Activated naive CD8-positive, alpha-beta T cell (primary cell): ENCODE measurements around the gene PBX4.

Experiments
- H3K27ac Mint-ChIP-seq: one replicate; pipeline ENCODE4 v1.8.0; 2021; ENCODE audit warnings: mixed read lengths
- H3K27me3 Mint-ChIP-seq: one replicate; pipeline ENCODE4 v1.8.0; 2021; ENCODE audit warnings: mixed read lengths
- H3K36me3 Mint-ChIP-seq: one replicate; pipeline ENCODE4 v1.8.0; 2021; ENCODE audit warnings: mixed read lengths
- H3K4me1 Mint-ChIP-seq: one replicate; pipeline ENCODE4 v1.8.0; 2021; ENCODE audit warnings: low read depth, mixed read lengths
- H3K4me3 Mint-ChIP-seq: one replicate; pipeline ENCODE4 v1.8.0; 2021; ENCODE audit warnings: mild to moderate bottlenecking, mixed read lengths
- H3K9me3 Mint-ChIP-seq: one replicate; pipeline ENCODE4 v1.8.0; 2021; ENCODE audit warnings: low read depth, mixed read lengths

PBX4 gene

DNA sequence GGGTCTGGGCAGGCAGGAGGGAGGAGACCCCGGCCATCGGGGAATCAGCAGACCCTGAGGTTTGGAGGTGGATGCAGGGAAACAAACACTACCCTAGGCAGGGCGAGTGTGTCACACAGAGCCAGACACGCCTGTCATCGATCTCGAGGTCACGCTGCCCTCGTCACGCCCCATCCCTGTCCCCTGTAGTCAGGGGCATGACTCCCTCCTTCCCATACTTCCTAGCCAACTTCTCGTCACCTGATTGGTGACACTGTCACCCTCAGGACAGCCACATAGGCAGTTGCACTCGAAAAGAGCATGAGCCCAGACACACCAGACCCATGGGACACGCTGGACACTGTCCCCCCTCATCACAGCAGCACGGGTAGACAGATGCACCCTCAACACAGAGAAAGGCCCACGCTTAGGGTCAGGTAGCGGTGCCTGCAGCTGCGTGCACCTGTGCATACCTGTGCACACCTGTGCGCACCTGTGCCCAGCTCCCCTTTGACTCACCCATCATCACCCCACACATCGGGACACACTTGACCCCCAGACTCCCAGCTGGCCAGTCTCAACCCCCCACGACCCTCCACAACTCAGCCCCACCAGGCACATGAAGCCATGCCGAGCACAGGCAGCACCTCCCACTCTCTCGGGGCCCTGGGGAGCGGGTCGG lies 68.6 kb downstream of the PBX4 start:
- Mint-ChIP-seq H3K4me3 (no peak overlapping the region), H3K27ac (no peak overlapping the region)

GRCh38 chr19:19548915-19549759 lies 69.3 kb downstream of the PBX4 start:
- Mint-ChIP-seq H3K9me3 (no peaks in the 10 kb centered on the region), H3K4me1 (no peaks in the 10 kb centered on the region), H3K27ac (no peak overlapping the region), H3K4me3 (no peak overlapping the region), H3K36me3 (no peaks in the 10 kb centered on the region), H3K27me3 (no peaks in the 10 kb centered on the region)

More for the DNA sequence above, 68.6 kb downstream of the PBX4 start:
- no peaks in the 10 kb centered on the region for H3K36me3 Mint-ChIP-seq
- no peaks in the 10 kb centered on the region for H3K27me3 Mint-ChIP-seq
- peaks cover 1% of the 10 kb centered on the region for H3K4me1 Mint-ChIP-seq
- H3K9me3 Mint-ChIP-seq: no peaks in the 10 kb centered on the region

DNA sequence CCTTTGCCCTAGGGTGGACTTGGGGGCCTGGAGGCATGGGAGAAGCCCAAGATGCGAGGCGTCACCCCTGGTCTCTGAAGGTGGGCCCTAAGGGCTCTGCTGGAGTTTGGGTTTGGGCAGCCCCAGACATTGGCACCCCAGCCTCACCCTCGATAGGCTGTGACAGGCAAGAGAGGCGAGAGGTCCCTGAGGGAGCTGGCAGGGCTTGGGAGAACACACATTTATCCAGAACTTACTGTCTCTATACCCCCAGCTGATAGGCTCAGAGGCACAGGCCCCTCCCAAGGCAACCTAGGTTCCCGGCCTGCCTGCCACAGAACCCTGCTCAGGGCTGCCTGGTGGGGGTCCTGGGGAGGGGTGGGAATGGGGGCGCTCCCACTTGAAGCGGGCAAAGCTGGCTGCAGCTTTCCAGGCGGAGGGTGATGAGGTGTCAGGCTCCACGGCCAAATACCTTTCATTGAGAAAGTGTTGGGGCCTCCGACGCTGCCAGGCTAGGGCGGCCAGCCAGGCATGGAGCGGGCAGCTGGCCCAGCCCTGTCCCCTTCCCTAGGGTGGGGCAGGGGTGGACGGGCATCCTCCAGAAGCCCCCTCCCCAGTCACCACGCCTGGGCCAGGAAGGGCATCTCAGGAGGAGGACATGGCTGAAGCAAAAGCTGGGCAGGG lies 70.7 kb downstream of the PBX4 start:
- H3K9me3 Mint-ChIP-seq: no peaks in the 10 kb centered on the region
- H3K27ac Mint-ChIP-seq: no peak overlapping the region
- no peaks in the 10 kb centered on the region for H3K36me3 Mint-ChIP-seq
- H3K4me3 Mint-ChIP-seq: no peak overlapping the region
- no peaks in the 10 kb centered on the region for H3K4me1 Mint-ChIP-seq
- no peaks in the 10 kb centered on the region for H3K27me3 Mint-ChIP-seq

DNA sequence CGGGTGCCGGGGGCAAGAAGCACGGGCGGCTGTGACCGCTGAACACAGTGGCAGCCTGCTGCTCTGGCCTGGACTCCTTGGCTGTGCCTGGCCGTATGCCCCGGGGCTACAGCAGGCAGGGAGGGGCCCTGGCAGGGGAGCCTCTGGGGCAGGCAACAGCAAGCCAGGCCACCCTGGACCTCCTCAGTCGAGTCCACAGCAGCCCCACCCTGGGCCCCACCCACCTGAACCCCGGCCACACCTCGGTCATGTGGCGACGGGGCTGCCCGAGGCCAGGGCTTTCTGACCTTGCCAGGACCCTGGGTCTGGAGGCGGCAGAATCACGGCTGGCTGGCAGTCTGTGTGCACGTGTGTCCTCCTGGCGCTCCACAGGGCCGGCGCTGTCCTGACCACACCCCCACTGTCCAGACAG lies 71.7 kb downstream of the PBX4 start:
- no peak overlapping the region for H3K4me3 Mint-ChIP-seq
- H3K9me3 Mint-ChIP-seq: no peaks in the 10 kb centered on the region
- H3K27ac Mint-ChIP-seq: no peak overlapping the region
- no peaks in the 10 kb centered on the region for H3K27me3 Mint-ChIP-seq
- H3K36me3 Mint-ChIP-seq: no peaks in the 10 kb centered on the region
- peaks cover 7% of the 10 kb centered on the region for H3K4me1 Mint-ChIP-seq

GRCh38 chr19:19545707-19546106 lies 72.8 kb downstream of the PBX4 start:
- no peaks in the 10 kb centered on the region for H3K9me3 Mint-ChIP-seq
- no peak overlapping the region for H3K27ac Mint-ChIP-seq
- H3K4me3 Mint-ChIP-seq: no peak overlapping the region
- peaks cover 12% of the 10 kb centered on the region for H3K4me1 Mint-ChIP-seq
- no peaks in the 10 kb centered on the region for H3K36me3 Mint-ChIP-seq
- no peaks in the 10 kb centered on the region for H3K27me3 Mint-ChIP-seq

DNA sequence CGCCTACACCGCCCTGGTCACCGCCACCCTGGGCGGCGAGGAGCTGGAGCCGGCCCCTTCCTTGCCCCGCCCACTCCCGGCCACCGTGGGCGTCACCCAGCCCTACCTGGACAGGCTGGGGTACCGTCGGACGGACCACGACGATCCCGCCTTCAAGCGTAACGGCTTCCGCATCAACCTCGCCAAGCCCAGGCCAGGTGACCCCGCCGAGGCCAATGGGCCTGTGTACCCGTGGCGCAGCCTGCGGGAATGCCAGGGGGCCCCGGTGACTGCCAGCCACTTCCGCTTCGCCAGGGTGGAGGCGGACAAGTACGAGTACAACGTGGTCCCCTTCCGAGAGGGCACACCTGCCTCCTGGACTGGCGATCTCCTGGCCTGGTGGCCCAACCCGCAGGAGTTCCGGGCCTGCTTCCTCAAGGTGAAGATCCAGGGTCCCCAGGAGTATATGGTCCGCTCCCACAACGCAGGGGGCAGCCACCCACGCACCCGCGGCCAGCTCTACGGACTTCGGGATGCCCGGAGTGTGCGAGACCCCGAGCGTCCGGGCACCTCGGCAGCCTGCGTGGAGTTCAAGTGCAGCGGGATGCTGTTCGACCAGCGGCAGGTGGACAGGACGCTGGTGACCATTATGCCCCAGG lies 73.4 kb downstream of the PBX4 start:
- Mint-ChIP-seq H3K27me3 (no peaks in the 10 kb centered on the region), H3K27ac (no peak overlapping the region), H3K9me3 (no peaks in the 10 kb centered on the region), H3K36me3 (no peaks in the 10 kb centered on the region), H3K4me1 (peaks cover 14% of the 10 kb centered on the region), H3K4me3 (no peak overlapping the region)

DNA sequence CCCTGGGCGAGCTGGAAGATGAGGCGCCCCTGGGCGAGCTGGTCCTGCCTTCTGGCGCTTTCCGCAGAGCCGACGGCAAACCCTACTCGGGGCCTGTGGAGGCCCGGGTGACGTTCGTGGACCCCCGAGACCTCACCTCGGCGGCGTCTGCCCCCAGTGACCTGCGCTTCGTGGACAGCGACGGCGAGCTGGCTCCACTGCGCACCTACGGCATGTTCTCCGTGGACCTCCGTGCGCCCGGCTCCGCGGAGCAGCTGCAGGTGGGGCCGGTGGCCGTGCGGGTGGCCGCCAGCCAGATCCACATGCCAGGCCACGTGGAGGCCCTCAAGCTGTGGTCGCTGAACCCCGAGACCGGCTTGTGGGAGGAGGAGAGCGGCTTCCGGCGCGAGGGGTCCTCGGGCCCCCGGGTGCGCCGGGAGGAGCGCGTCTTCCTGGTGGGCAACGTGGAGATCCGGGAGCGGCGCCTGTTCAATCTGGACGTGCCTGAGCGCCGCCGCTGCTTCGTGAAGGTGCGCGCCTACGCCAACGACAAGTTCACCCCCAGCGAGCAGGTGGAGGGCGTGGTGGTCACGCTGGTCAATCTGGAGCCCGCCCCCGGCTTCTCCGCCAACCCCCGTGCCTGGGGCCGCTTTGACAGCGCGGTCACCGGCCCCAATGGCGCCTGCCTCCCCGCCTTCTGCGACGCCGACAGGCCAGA lies 74.1 kb downstream of the PBX4 start:
- Mint-ChIP-seq H3K36me3 (no peaks in the 10 kb centered on the region), H3K27ac (no peak overlapping the region), H3K27me3 (no peaks in the 10 kb centered on the region), H3K4me3 (no peak overlapping the region), H3K9me3 (no peaks in the 10 kb centered on the region), H3K4me1 (peaks cover 14% of the 10 kb centered on the region)

GRCh38 chr19:19543640-19544039 lies 74.8 kb downstream of the PBX4 start:
- H3K4me3 Mint-ChIP-seq: no peak overlapping the region
- H3K9me3 Mint-ChIP-seq: no peaks in the 10 kb centered on the region
- peaks cover 20% of the 10 kb centered on the region for H3K4me1 Mint-ChIP-seq
- H3K36me3 Mint-ChIP-seq: no peaks in the 10 kb centered on the region
- no peak overlapping the region for H3K27ac Mint-ChIP-seq
- no peaks in the 10 kb centered on the region for H3K27me3 Mint-ChIP-seq

GRCh38 chr19:19543101-19543500 lies 75.4 kb downstream of the PBX4 start:
- Mint-ChIP-seq H3K9me3 (no peaks in the 10 kb centered on the region), H3K27me3 (no peaks in the 10 kb centered on the region), H3K4me3 (no peak overlapping the region), H3K27ac (no peak overlapping the region), H3K36me3 (no peaks in the 10 kb centered on the region), H3K4me1 (peaks cover 22% of the 10 kb centered on the region)

DNA sequence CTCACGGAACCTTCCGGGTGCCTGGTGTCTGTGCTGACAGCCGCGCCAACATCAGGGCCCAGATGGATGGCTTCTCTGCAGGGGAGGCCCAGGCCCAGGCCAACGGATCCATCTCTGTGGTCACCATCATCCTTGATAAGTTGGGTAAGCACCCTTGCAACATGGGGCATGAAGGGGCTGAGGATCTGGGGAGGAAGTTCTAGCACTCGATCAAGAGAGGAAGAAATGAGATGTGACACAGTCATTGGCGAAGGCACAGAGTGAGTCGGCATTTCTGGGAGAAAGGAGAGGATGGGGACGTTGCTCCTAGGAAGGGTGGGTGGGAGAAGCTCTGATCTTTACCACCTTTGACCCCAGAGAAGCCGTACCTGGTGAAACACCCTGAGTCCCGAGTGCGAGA lies 76.0 kb downstream of the PBX4 start:
- Mint-ChIP-seq H3K4me1 (peaks cover 26% of the 10 kb centered on the region), H3K27ac (no peak overlapping the region), H3K9me3 (no peaks in the 10 kb centered on the region), H3K27me3 (no peaks in the 10 kb centered on the region), H3K36me3 (no peaks in the 10 kb centered on the region), H3K4me3 (no peak overlapping the region)

- Mint-ChIP-seq H3K9me3 (no peaks in the 10 kb centered on the region), H3K36me3 (no peaks in the 10 kb centered on the region), H3K27me3 (no peaks in the 10 kb centered on the region), H3K27ac (no peak overlapping the region), H3K4me1 (peaks cover 28% of the 10 kb centered on the region), H3K4me3 (peak overlapping the region; percentile 44)
Measured at GRCh38 chr19:19541616-19542015, 76.9 kb downstream of the PBX4 start.

DNA sequence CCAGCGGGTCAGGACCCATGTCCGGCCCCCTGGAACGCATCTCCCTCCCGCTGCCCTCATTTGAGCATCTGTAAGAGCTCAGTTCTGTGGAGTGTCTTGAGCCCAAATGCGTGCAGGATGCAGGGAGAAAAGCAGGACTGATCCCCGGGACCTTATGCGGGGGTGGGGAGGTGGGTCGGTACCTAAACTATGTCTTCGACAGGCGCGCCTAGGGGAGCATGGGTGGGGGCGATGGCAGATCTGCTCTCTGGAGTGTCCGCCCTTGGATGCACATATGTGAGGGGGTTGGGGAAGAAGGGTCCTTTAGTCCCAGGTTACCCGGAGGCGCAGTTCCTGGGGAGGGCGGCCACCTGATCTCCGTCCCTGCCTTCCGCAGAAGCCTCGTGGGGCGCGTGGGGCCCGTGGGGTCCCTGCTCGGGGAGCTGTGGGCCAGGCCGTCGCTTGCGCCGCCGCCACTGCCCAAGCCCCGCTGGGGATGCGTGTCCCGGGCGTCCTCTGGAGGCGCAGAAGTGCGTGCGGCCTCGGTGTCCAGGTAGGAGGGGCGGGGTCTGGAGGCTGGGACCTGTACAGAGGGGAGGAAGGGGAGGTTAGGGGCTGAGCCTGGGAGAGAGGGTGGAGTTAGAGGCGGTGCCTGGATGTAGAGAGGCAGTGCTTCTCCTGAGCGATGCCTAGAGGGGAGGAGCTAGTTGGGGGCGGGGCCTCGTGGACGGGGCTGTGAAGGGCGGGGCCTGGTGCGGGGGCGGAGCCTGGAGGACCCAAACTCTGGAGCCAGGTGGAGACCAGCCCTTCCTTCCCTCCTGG lies 77.6 kb downstream of the PBX4 start:
- no peak overlapping the region for H3K27ac Mint-ChIP-seq
- H3K36me3 Mint-ChIP-seq: no peaks in the 10 kb centered on the region
- H3K4me3 Mint-ChIP-seq: peak overlapping the region; percentile 78
- no peaks in the 10 kb centered on the region for H3K27me3 Mint-ChIP-seq
- no peaks in the 10 kb centered on the region for H3K9me3 Mint-ChIP-seq
- peaks cover 29% of the 10 kb centered on the region for H3K4me1 Mint-ChIP-seq

DNA sequence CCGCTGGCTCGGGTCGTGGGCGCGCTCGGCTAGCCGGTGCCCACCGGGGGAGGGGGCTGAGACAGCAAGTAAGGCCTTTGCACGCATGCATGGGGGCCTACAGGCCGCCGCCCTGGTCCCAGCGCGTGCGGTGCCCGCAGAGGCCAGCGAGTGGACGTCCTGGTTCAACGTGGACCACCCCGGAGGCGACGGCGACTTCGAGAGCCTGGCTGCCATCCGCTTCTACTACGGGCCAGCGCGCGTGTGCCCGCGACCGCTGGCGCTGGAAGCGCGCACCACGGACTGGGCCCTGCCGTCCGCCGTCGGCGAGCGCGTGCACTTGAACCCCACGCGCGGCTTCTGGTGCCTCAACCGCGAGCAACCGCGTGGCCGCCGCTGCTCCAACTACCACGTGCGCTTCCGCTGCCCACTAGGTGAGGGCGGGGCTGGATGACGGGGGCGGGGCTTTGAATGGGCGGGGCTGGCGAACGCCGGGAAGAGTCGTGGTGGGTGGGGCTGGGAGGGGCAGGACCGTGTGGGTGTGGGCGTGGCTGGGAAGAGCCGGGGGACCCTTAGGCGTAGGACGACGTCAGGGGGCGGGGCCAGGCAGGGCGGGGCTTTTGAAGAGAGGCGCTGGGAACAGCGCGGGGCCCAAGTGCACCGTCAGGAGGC lies 78.3 kb downstream of the PBX4 start:
- Mint-ChIP-seq H3K4me1 (peaks cover 29% of the 10 kb centered on the region), H3K27ac (no peak overlapping the region), H3K27me3 (no peaks in the 10 kb centered on the region)

More for the DNA sequence above, 78.3 kb downstream of the PBX4 start:
- no peaks in the 10 kb centered on the region for H3K36me3 Mint-ChIP-seq
- peak overlapping the region; percentile 78 for H3K4me3 Mint-ChIP-seq
- H3K9me3 Mint-ChIP-seq: no peaks in the 10 kb centered on the region
